Nucleus accumbens (tissue), 56 donors: Measurements from ENCODE around the gene MYEF2.
A peak's percentile ranks its signal among the peaks of the same experiment; 100 is the strongest.

ENCODE experiments used
- DNase-seq, 56 donors: peaks; one replicate each; lab custom pipeline; 2025; lab: John Stamatoyannopoulos, UW

MYEF2 gene

GRCh38 chr15:48147358-48147757 is 30.7 kb downstream of the MYEF2 start:
- DNase-seq, result no peak

- no peak for DNase-seq
These were observed 32.2 kb downstream of the MYEF2 start for GRCh38 chr15:48145923-48146322.

- DNase-seq, result no peak
These were observed 33.2 kb downstream of the MYEF2 start for GRCh38 chr15:48144889-48145288.

GRCh38 chr15:48143856-48144255 is 34.2 kb downstream of the MYEF2 start:
- no peak for DNase-seq

- no peak for DNase-seq
These were observed 45.2 kb downstream of the MYEF2 start for GRCh38 chr15:48132874-48133273.

GRCh38 chr15:48131324-48131723 is 46.8 kb downstream of the MYEF2 start:
- no peak for DNase-seq

GRCh38 chr15:48126667-48127355 is 51.3 kb downstream of the MYEF2 start:
- no peak for DNase-seq

GRCh38 chr15:48121849-48122248 is 56.2 kb downstream of the MYEF2 start:
- DNase-seq, result no peak

GRCh38 chr15:48120745-48121144 is 57.4 kb downstream of the MYEF2 start, which contains the start of gene SLC24A5:
Gene SLC24A5, plus strand, starts transcription at chr15:48120990. Its CDS starts 55 bp downstream, at chr15:48121045.
- no peak for DNase-seq

GRCh38 chr15:48119277-48119676 is 58.8 kb downstream of the MYEF2 start:
- no peak for DNase-seq

GRCh38 chr15:48112242-48112641 is 65.9 kb downstream of the MYEF2 start:
- peak in 6 of 56 donors; percentile 1 to 11 (median 2) for DNase-seq

- no peak for DNase-seq
These were observed 68.1 kb downstream of the MYEF2 start for GRCh38 chr15:48109856-48110531.

- DNase-seq, result no peak
These were observed 68.9 kb downstream of the MYEF2 start for GRCh38 chr15:48109212-48109611.

- no peak for DNase-seq
These were observed 72.2 kb downstream of the MYEF2 start for GRCh38 chr15:48105936-48106335.

GRCh38 chr15:48103647-48104046 is 74.4 kb downstream of the MYEF2 start:
- no peak for DNase-seq

- no peak for DNase-seq
These were observed 75.9 kb downstream of the MYEF2 start for GRCh38 chr15:48102167-48102566.

- no peak for DNase-seq
These were observed 76.6 kb downstream of the MYEF2 start for GRCh38 chr15:48101376-48101961.

GRCh38 chr15:48097264-48097663 is 80.8 kb downstream of the MYEF2 start:
- no peak for DNase-seq

GRCh38 chr15:48096813-48097212 is 81.3 kb downstream of the MYEF2 start:
- DNase-seq, result peak in 25 of 56 donors; percentile 2 to 78 (median 30)

GRCh38 chr15:48096355-48096786 is 81.7 kb downstream of the MYEF2 start:
- DNase-seq, result no peak

GRCh38 chr15:48091522-48091921 is 86.6 kb downstream of the MYEF2 start:
- DNase-seq, result no peak

- DNase-seq, result no peak
These were observed 87.4 kb downstream of the MYEF2 start for GRCh38 chr15:48090666-48091065.
